Kidney (tissue), 14 donors: Measurements from ENCODE around the gene ITLN2. TPM values are rescaled to one million over a fixed set of nuclear protein-coding genes. Genes with fewer than 3 reads are reported as not detected.
"Not testable (repeated sequence)": the region's sequence is repeated elsewhere in the genome, so short reads cannot be mapped to it uniquely, and the experiment has no call there.

Experiments
- DNase-seq, 5 donors: peaks; one replicate each; pipeline ENCODE4 v3.0.0-alpha.2; 2013 to 2020
- FAIRE-seq: peaks from 2 replicates; lab custom pipeline; 2012; peaks lifted over from hg19 to GRCh38; lab: Jason Lieb, UNC
- H3K27ac ChIP-seq, 2 donors: one replicate each; pipeline ENCODE4 v1.7.0; 2013; ENCODE audit warnings: low read depth in 2 of 2, low read length in 2 of 2, inconsistent platforms in 1 of 2
- H3K27me3 ChIP-seq: one replicate; pipeline ENCODE4 v1.7.1; 2013; ENCODE audit warnings: low read length, inconsistent platforms; ENCODE audit not compliant: control insufficient read depth, insufficient read depth
- H3K36me3 ChIP-seq, 3 donors: one replicate each; pipeline versions ENCODE4 v1.7.0 to v1.7.1; 2013; ENCODE audit warnings: low read length in 3 of 3, control low read depth in 1 of 3, inconsistent platforms in 1 of 3; ENCODE audit not compliant: insufficient read depth in 3 of 3, control insufficient read depth in 2 of 3
- H3K4me1 ChIP-seq, 3 donors: one replicate each; pipeline versions ENCODE4 v1.7.0 to v1.7.1; 2013; ENCODE audit warnings: low read length in 3 of 3, inconsistent platforms in 1 of 3, low read depth in 1 of 3; ENCODE audit not compliant: control insufficient read depth in 2 of 3, insufficient read depth in 2 of 3
- H3K4me3 ChIP-seq, 3 donors: one replicate each; pipeline versions ENCODE4 v1.7.0 to v1.8.1; 2013; ENCODE audit warnings: low read length in 3 of 3, control low read depth in 1 of 3, inconsistent platforms in 1 of 3
- H3K9ac ChIP-seq, 3 donors: one replicate each; pipeline versions ENCODE4 v1.7.0 to v1.7.1; 2013; ENCODE audit warnings: low read length in 3 of 3, control low read depth in 1 of 3, inconsistent platforms in 1 of 3
- H3K9me3 ChIP-seq, 3 donors: one replicate each; pipeline versions ENCODE4 v1.7.0 to v1.7.1; 2013; ENCODE audit warnings: low read length in 3 of 3, control low read depth in 1 of 3, inconsistent platforms in 1 of 3; ENCODE audit not compliant: control insufficient read depth in 2 of 3, insufficient read depth in 1 of 3
- CTCF ChIP-seq: IDR thresholded peaks from 3 replicates; pipeline ENCODE4 v1.5.1; 2012; ENCODE audit warnings: mild to moderate bottlenecking, moderate library complexity, borderline replicate concordance; ENCODE audit not compliant: insufficient read depth; ENCODE audit errors: extremely low read depth
- intact Hi-C: fragments of 100-400 bp; cut with DNase I; formaldehyde crosslinking; loops from one replicate; pipeline ENCODE4 v1.11.1; 2022
- polyA plus RNA-seq: library from polyadenylated mRNA; stranded (reverse); fragments of 350-450 nt; fragmentation: Illumina TruSeq; extraction: RNeasy Lipid Tissue Mini Kit (QIAGEN cat#74804); gene quantifications from one replicate; pipeline ENCODE4 v1.2.3, GENCODE V29; 2014; ENCODE audit warnings: low read depth, low replicate concordance; ENCODE audit not compliant: insufficient read depth
- total RNA-seq: library from RNA; stranded (reverse); fragmentation: NEBNext Ultra II Directional; extraction: Animal tissue kit (Norgen Biotek cat#: 25700); gene quantifications from one replicate; pipeline ENCODE4 v1.2.1, GENCODE V29; 2021
- donor health status: control.
- donor health status: control.
- donor health status: control.
- donor health status: control.
- donor health status: control.
- donor health status: DM: yes; HTN: yes; CAD: no.
- donor health status: Normal renal cell carcinoma (clear cell type).

Gene ITLN2
- total and polyA plus RNA-seq, 2 donors from 2014 or later = 0.88 TPM; not detected in 1

GRCh38 chr1:160942926-160943325 is 11.7 kb downstream of the ITLN2 start:
- H3K9ac ChIP-seq = no peak overlapping the region
- TF ChIP-seq CTCF = peak; percentile 13
- no peaks in the 10 kb centered on the region for H3K9me3 ChIP-seq
- no peak overlapping the region for H3K4me3 ChIP-seq
- DNase-seq = no peak
- no peaks in the 10 kb centered on the region for H3K4me1 ChIP-seq
- no peak overlapping the region for H3K27ac ChIP-seq
- no peaks in the 10 kb centered on the region for H3K27me3 ChIP-seq
- H3K36me3 ChIP-seq = no peaks in the 10 kb centered on the region
- no peak for FAIRE-seq
- intact Hi-C loops = no loop called here

- H3K4me1 ChIP-seq, H3K9ac ChIP-seq, H3K27me3 ChIP-seq, H3K27ac ChIP-seq, DNase-seq, H3K36me3 ChIP-seq, H3K9me3 ChIP-seq, FAIRE-seq, H3K4me3 ChIP-seq, intact Hi-C loops: not testable (repeated sequence)
Measured at GRCh38 chr1:160936666-160937065, 17.9 kb downstream of the ITLN2 start.

GRCh38 chr1:160935527-160936258 is 18.9 kb downstream of the ITLN2 start:
- no peak overlapping the region for H3K9ac ChIP-seq
- H3K4me3 ChIP-seq = no peak overlapping the region
- no peaks in the 10 kb centered on the region for H3K9me3 ChIP-seq
- intact Hi-C loops = no loop called here
- TF ChIP-seq CTCF = no peak
- H3K4me1 ChIP-seq = no peaks in the 10 kb centered on the region
- DNase-seq = no peak
- no peak for FAIRE-seq
- no peaks in the 10 kb centered on the region for H3K27me3 ChIP-seq
- no peak overlapping the region for H3K27ac ChIP-seq
- no peaks in the 10 kb centered on the region for H3K36me3 ChIP-seq

GRCh38 chr1:160933305-160933704 is 21.3 kb downstream of the ITLN2 start:
- H3K36me3 ChIP-seq, H3K4me3 ChIP-seq, DNase-seq, intact Hi-C loops, H3K9ac ChIP-seq, H3K9me3 ChIP-seq, FAIRE-seq, H3K4me1 ChIP-seq, H3K27ac ChIP-seq, H3K27me3 ChIP-seq: not testable (repeated sequence)
